ENCODE results near the gene ADAM22. TPM values are rescaled to one million over a fixed set of nuclear protein-coding genes. Genes with fewer than 3 reads are reported as not detected.
"Not testable (repeated sequence)": the region's sequence is repeated elsewhere in the genome, so short reads cannot be mapped to it uniquely, and the experiment has no call there.

Gene ADAM22
- total and polyA plus RNA-seq, 2 donors (not counting 1 experiment from before 2014, with no cell fraction given): 0.30 to 1.8 TPM

- ATAC-seq (ENCODE audit: low read depth) (no peak), DNase-seq (no peak)
- no peaks in the 10 kb centered on the region for H3K79me2 ChIP-seq (ENCODE audit: control insufficient read depth, insufficient read depth, low read length)
- no peaks in the 10 kb centered on the region for H3K36me3 ChIP-seq (replicated peaks in 1 of 2; ENCODE audit: control extremely low read depth in 1 of 2, control insufficient read depth in 1 of 2, extremely low read depth in 1 of 2, insufficient read depth in 2 of 2, low read length in 1 of 2)
- H3K9ac ChIP-seq (ENCODE audit: low read length): no peak overlapping the region
- Mint-ChIP-seq H3K27me3 (peaks cover 13% of the 10 kb centered on the region), H3K4me3 (no peak overlapping the region), H3K4me1 (no peaks in the 10 kb centered on the region), H3K9me3 (ENCODE audit: insufficient read depth) (no peaks in the 10 kb centered on the region), H3K27ac (no peak overlapping the region)
- no peak overlapping the region for H3K4me2 ChIP-seq (replicated peaks; ENCODE audit: low read depth, low read length, poor library complexity, severe bottlenecking)
- no peak overlapping the region for H3K27ac ChIP-seq (ENCODE audit: low read length in 2 of 2)
- no peaks in the 10 kb centered on the region for H4K20me1 ChIP-seq (ENCODE audit: control insufficient read depth, insufficient read depth, low read length, poor library complexity, severe bottlenecking)
- ChIA-PET CTCF (no interaction called here), POLR2A (no interaction called here)
- intact Hi-C loops (cut with micrococcal nuclease): no loop called here
- H2AFZ ChIP-seq (ENCODE audit: insufficient read depth, low read depth, low read length, poor library complexity, severe bottlenecking): no peak overlapping the region
- H3K9me3 ChIP-seq (ENCODE audit: control extremely low read depth in 1 of 3, control insufficient read depth in 2 of 3, insufficient read depth in 1 of 3, low read length in 2 of 3): no peaks in the 10 kb centered on the region
- TF ChIP-seq CTCF (IDR thresholded peaks at IDR 0.05) (no peak), EZH2 (IDR thresholded peaks at IDR 0.05; ENCODE audit: borderline replicate concordance, insufficient read depth, low read depth, low read length, poor library complexity, severe bottlenecking) (no peak)
- no peaks in the 10 kb centered on the region for H3K4me1 ChIP-seq (ENCODE audit: control insufficient read depth in 2 of 2, insufficient read depth in 2 of 2, low read length in 2 of 2)
- H3K4me3 ChIP-seq (ENCODE audit: control extremely low read depth in 1 of 5, extremely low read depth in 1 of 5, insufficient read depth in 1 of 5, low read depth in 2 of 5, low read length in 4 of 5): no peak overlapping the region
- H3K27me3 ChIP-seq (replicated peaks in 1 of 4; ENCODE audit: control extremely low read depth in 1 of 4, control insufficient read depth in 3 of 4, insufficient read depth in 4 of 4, low read length in 3 of 4): peaks cover 0 to 10% (median 2%) of the 10 kb centered on the region in 4 experiments
- no CpG with 5 or more reads among the region's 4 CpGs for WGBS (ENCODE audit: insufficient coverage)
Measured at GRCh38 chr7:87941138-87941537, 7.1 kb downstream of the ADAM22 start.

GRCh38 chr7:87944547-87944946 is 10.5 kb downstream of the ADAM22 start:
- no peak overlapping the region for H3K27ac ChIP-seq (ENCODE audit: low read length in 2 of 2)
- DNase-seq: no peak
- ATAC-seq (ENCODE audit: low read depth): no peak
- intact Hi-C loops (cut with micrococcal nuclease): no loop called here
- H3K4me3 Mint-ChIP-seq: no peak overlapping the region
- H3K9me3 Mint-ChIP-seq (ENCODE audit: insufficient read depth): no peaks in the 10 kb centered on the region
- WGBS (ENCODE audit: insufficient coverage): 100% methylated on average over 2 of the region's 3 CpGs
- H3K9ac ChIP-seq (ENCODE audit: low read length): no peak overlapping the region
- H3K4me1 Mint-ChIP-seq: no peaks in the 10 kb centered on the region
- no peak overlapping the region for H3K4me3 ChIP-seq (ENCODE audit: control extremely low read depth in 1 of 5, extremely low read depth in 1 of 5, insufficient read depth in 1 of 5, low read depth in 2 of 5, low read length in 4 of 5)
- no peaks in the 10 kb centered on the region for H3K27me3 Mint-ChIP-seq
- no peak overlapping the region for H3K4me2 ChIP-seq (replicated peaks; ENCODE audit: low read depth, low read length, poor library complexity, severe bottlenecking)
- H3K4me1 ChIP-seq (ENCODE audit: control insufficient read depth in 2 of 2, insufficient read depth in 2 of 2, low read length in 2 of 2): no peaks in the 10 kb centered on the region
- TF ChIP-seq EZH2 (IDR thresholded peaks at IDR 0.05; ENCODE audit: borderline replicate concordance, insufficient read depth, low read depth, low read length, poor library complexity, severe bottlenecking): no peak
- TF ChIP-seq CTCF (IDR thresholded peaks at IDR 0.05): no peak
- no peak overlapping the region for H3K27ac Mint-ChIP-seq
- no peaks in the 10 kb centered on the region for H3K27me3 ChIP-seq (replicated peaks in 1 of 4; ENCODE audit: control extremely low read depth in 1 of 4, control insufficient read depth in 3 of 4, insufficient read depth in 4 of 4, low read length in 3 of 4)
- CTCF ChIA-PET: no interaction called here
- H2AFZ ChIP-seq (ENCODE audit: insufficient read depth, low read depth, low read length, poor library complexity, severe bottlenecking): no peak overlapping the region
- H3K9me3 ChIP-seq (ENCODE audit: control extremely low read depth in 1 of 3, control insufficient read depth in 2 of 3, insufficient read depth in 1 of 3, low read length in 2 of 3): no peaks in the 10 kb centered on the region
- POLR2A ChIA-PET: no interaction called here
- H3K79me2 ChIP-seq (ENCODE audit: control insufficient read depth, insufficient read depth, low read length): no peaks in the 10 kb centered on the region
- H4K20me1 ChIP-seq (ENCODE audit: control insufficient read depth, insufficient read depth, low read length, poor library complexity, severe bottlenecking): no peaks in the 10 kb centered on the region
- no peaks in the 10 kb centered on the region for H3K36me3 ChIP-seq (replicated peaks in 1 of 2; ENCODE audit: control extremely low read depth in 1 of 2, control insufficient read depth in 1 of 2, extremely low read depth in 1 of 2, insufficient read depth in 2 of 2, low read length in 1 of 2)

DNA sequence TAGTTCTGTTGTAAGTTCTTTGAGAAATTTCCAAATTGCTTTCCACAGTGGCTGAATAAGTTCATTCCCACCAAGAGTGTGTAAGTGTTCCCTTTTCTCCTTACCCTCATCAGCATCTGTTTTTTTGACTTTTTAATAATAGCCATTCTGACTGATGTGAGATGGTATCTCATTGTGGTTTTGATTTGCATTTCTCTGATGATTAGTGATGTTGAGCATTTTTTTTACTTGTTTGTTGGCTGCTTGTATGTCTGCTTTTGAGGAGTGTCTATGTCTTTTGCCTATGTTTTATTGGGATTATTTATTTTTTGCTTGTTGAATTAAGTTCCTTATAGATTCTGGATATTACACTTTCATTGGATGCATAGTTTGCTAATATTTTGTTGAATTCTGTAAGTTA is 11.9 kb downstream of the ADAM22 start:
- H4K20me1 ChIP-seq (ENCODE audit: control insufficient read depth, insufficient read depth, low read length, poor library complexity, severe bottlenecking); H3K27me3 Mint-ChIP-seq; H3K4me2 ChIP-seq (replicated peaks; ENCODE audit: low read depth, low read length, poor library complexity, severe bottlenecking); H3K4me1 Mint-ChIP-seq; H3K27me3 ChIP-seq (replicated peaks in 1 of 4; ENCODE audit: control extremely low read depth in 1 of 4, control insufficient read depth in 3 of 4, insufficient read depth in 4 of 4, low read length in 3 of 4); H3K9ac ChIP-seq (ENCODE audit: low read length); H3K79me2 ChIP-seq (ENCODE audit: control insufficient read depth, insufficient read depth, low read length); H2AFZ ChIP-seq (ENCODE audit: insufficient read depth, low read depth, low read length, poor library complexity, severe bottlenecking); H3K36me3 ChIP-seq (replicated peaks in 1 of 2; ENCODE audit: control extremely low read depth in 1 of 2, control insufficient read depth in 1 of 2, extremely low read depth in 1 of 2, insufficient read depth in 2 of 2, low read length in 1 of 2); H3K4me3 Mint-ChIP-seq; ATAC-seq (ENCODE audit: low read depth); H3K27ac Mint-ChIP-seq; H3K9me3 Mint-ChIP-seq (ENCODE audit: insufficient read depth); H3K27ac ChIP-seq (ENCODE audit: low read length in 2 of 2); intact Hi-C loops (cut with micrococcal nuclease); H3K4me3 ChIP-seq (ENCODE audit: control extremely low read depth in 1 of 5, extremely low read depth in 1 of 5, insufficient read depth in 1 of 5, low read depth in 2 of 5, low read length in 4 of 5); CTCF ChIA-PET; DNase-seq; H3K9me3 ChIP-seq (ENCODE audit: control extremely low read depth in 1 of 3, control insufficient read depth in 2 of 3, insufficient read depth in 1 of 3, low read length in 2 of 3); POLR2A ChIA-PET; H3K4me1 ChIP-seq (ENCODE audit: control insufficient read depth in 2 of 2, insufficient read depth in 2 of 2, low read length in 2 of 2): not testable (repeated sequence)
